Hindlimb muscle (tissue), 1 donor: ENCODE measurements around the gene ATM. TPM values are rescaled to one million over a fixed set of nuclear protein-coding genes. Genes with fewer than 3 reads are reported as not detected.
"Not testable (repeated sequence)": the region's sequence is repeated elsewhere in the genome, so short reads cannot be mapped to it uniquely, and the experiment has no call there.

Experiments used
- DNase-seq: peaks from one replicate; pipeline ENCODE4 v3.0.0-alpha.2; 2013
- polyA plus RNA-seq: library from polyadenylated mRNA; unstranded; fragments of 120-200 nt; gene quantifications from one replicate; pipeline ENCODE4 v1.2.1, GENCODE V29; 2013; ENCODE audit not compliant: insufficient read length

ATM gene
- polyA plus RNA-seq, 1 donor: 42.7 TPM

- no peak for DNase-seq
Measured at GRCh38 chr11:108286956-108287355, 64.1 kb downstream of the ATM start.

- DNase-seq: not testable (repeated sequence)
Measured at GRCh38 chr11:108289066-108289465, 66.2 kb downstream of the ATM start.

GRCh38 chr11:108289699-108290098, 66.8 kb downstream of the ATM start:
- no peak for DNase-seq

GRCh38 chr11:108293229-108293628, 70.4 kb downstream of the ATM start:
- DNase-seq: no peak

- DNase-seq: no peak
Measured at GRCh38 chr11:108302121-108302785, 79.4 kb downstream of the ATM start.

- DNase-seq: no peak
Measured at GRCh38 chr11:108307751-108308150, 84.9 kb downstream of the ATM start.

GRCh38 chr11:108313444-108313843, 90.6 kb downstream of the ATM start:
- DNase-seq: no peak

GRCh38 chr11:108316061-108316460, 93.2 kb downstream of the ATM start:
- no peak for DNase-seq

GRCh38 chr11:108319541-108320145, 96.8 kb downstream of the ATM start:
- DNase-seq: no peak

GRCh38 chr11:108322666-108323065, 99.8 kb downstream of the ATM start:
- DNase-seq: no peak

- DNase-seq: no peak
Measured at GRCh38 chr11:108324587-108324986, 101.7 kb downstream of the ATM start.

GRCh38 chr11:108333403-108333899, 110.6 kb downstream of the ATM start:
- DNase-seq: no peak

GRCh38 chr11:108338750-108339149, 115.9 kb downstream of the ATM start:
- no peak for DNase-seq

- DNase-seq: no peak
Measured at GRCh38 chr11:108340973-108341372, 118.1 kb downstream of the ATM start.

- DNase-seq: no peak
Measured at GRCh38 chr11:108341654-108342053, 118.8 kb downstream of the ATM start.

- DNase-seq: no peak
Measured at GRCh38 chr11:108343714-108344113, 120.8 kb downstream of the ATM start.

GRCh38 chr11:108345767-108346166, 122.9 kb downstream of the ATM start:
- DNase-seq: no peak

GRCh38 chr11:108346451-108346850, 123.6 kb downstream of the ATM start:
- no peak for DNase-seq

- no peak for DNase-seq
Measured at GRCh38 chr11:108351468-108351867, 128.6 kb downstream of the ATM start.

GRCh38 chr11:108364159-108364558, 141.3 kb downstream of the ATM start:
- DNase-seq: no peak

GRCh38 chr11:108368134-108368533, 145.3 kb downstream of the ATM start:
- DNase-seq: no peak

- DNase-seq: no peak
Measured at GRCh38 chr11:108369064-108369463, 146.2 kb downstream of the ATM start.

- no peak for DNase-seq
Measured at GRCh38 chr11:108370315-108370714, 147.4 kb downstream of the ATM start.

- DNase-seq: no peak
Measured at GRCh38 chr11:108370990-108371389, 148.1 kb downstream of the ATM start.
